OCI-LY7 (cell line): ENCODE data around the gene DUSP9. TPM values are rescaled to one million over a fixed set of nuclear protein-coding genes. Genes with fewer than 3 reads are reported as not detected.

Source experiments
- BruUV-seq: library from RNA; stranded (reverse); fragments of 400-500 nt; replicated peaks from 2 replicates; lab custom pipeline; 2021; lab: Mats Ljungman, UMichigan
- CTCF ChIA-PET: fragments of 300-600 bp; sonication (Branson Sonifier 250); formaldehyde crosslinking; loops from one replicate; lab custom pipeline; 2022; ENCODE audit warnings: antibody characterized with exemption; ENCODE audit not compliant: unreplicated experiment; lab: Charles Lee
- POLR2A ChIA-PET: fragments of 300-600 bp; sonication (Branson Sonifier 250); formaldehyde crosslinking; loops from one replicate; lab custom pipeline; 2022; ENCODE audit warnings: antibody characterized with exemption; lab: Charles Lee
- DNase-seq: peaks from one replicate; pipeline ENCODE4 v3.0.0-alpha.2; 2015; ENCODE audit warnings: low spot score
- H2AFZ ChIP-seq: fragments of 200-600 bp; sonication (generic), shearing (Covaris generic); 2 replicates; pipeline ENCODE4 v1.6.1; 2014; ENCODE audit warnings: mild to moderate bottlenecking, antibody characterized with exemption, low read length, moderate library complexity
- H3K27ac ChIP-seq: fragments of 200-600 bp; sonication (generic); 2 replicates; pipeline ENCODE4 v1.5.1; 2014; ENCODE audit warnings: mixed run types, low read depth, mild to moderate bottlenecking, moderate library complexity, low read length, inconsistent platforms; ENCODE audit not compliant: poor library complexity, severe bottlenecking
- H3K36me3 ChIP-seq: fragments of 200-600 bp; sonication (generic); 2 replicates; pipeline ENCODE4 v1.6.1; 2014; ENCODE audit warnings: mild to moderate bottlenecking, antibody characterized with exemption, low read length, moderate library complexity, mixed read lengths; ENCODE audit not compliant: insufficient read depth
- H3K4me1 ChIP-seq: fragments of 200-600 bp; sonication (generic); 2 replicates; pipeline ENCODE4 v1.5.1; 2014; ENCODE audit warnings: mild to moderate bottlenecking, low read length; ENCODE audit not compliant: insufficient read depth, poor library complexity, severe bottlenecking
- H3K4me2 ChIP-seq: fragments of 200-600 bp; sonication (generic); 2 replicates; pipeline ENCODE4 v1.6.1; 2014; ENCODE audit warnings: mild to moderate bottlenecking, low read length
- H3K4me3 ChIP-seq: fragments of 200-600 bp; sonication (generic); 2 replicates; pipeline ENCODE4 v1.5.1; 2014; ENCODE audit warnings: mild to moderate bottlenecking, low read depth, low read length; ENCODE audit not compliant: poor library complexity, severe bottlenecking
- H3K79me2 ChIP-seq: fragments of 200-600 bp; sonication (generic); 2 replicates; pipeline ENCODE4 v1.6.1; 2016; ENCODE audit warnings: low read depth, mild to moderate bottlenecking, low read length, moderate library complexity, mixed read lengths; ENCODE audit not compliant: insufficient read depth
- H3K9me2 ChIP-seq: fragments of 200-600 bp; sonication (generic); 2 replicates; pipeline ENCODE4 v1.6.1; 2016; ENCODE audit warnings: mild to moderate bottlenecking, low read length, mixed read lengths; ENCODE audit not compliant: insufficient read depth
- H3K9me3 ChIP-seq: fragments of 200-600 bp; sonication (generic); 2 replicates; pipeline ENCODE4 v1.6.1; 2014; ENCODE audit warnings: mild to moderate bottlenecking, mixed run types, low read length, mixed read lengths
- H4K20me1 ChIP-seq: fragments of 200-600 bp; sonication (generic); 2 replicates; pipeline ENCODE4 v1.6.1; 2014; ENCODE audit warnings: mild to moderate bottlenecking, antibody characterized with exemption, low read length, moderate library complexity, mixed read lengths; ENCODE audit not compliant: insufficient read depth
- CTCF ChIP-seq: fragments of 200-600 bp; sonication (generic); conservative IDR thresholded peaks from 2 replicates; pipeline ENCODE4 v1.5.1; 2014; ENCODE audit warnings: mild to moderate bottlenecking, antibody characterized with exemption, low read length, moderate library complexity, mixed read lengths
- EZH2phosphoT487 ChIP-seq: fragments of 200-600 bp; sonication (generic); IDR thresholded peaks from 2 replicates; pipeline ENCODE4 v1.6.1; 2018; ENCODE audit warnings: low read depth, borderline replicate concordance, mild to moderate bottlenecking, mixed run types, antibody characterized with exemption, low read length, moderate library complexity, mixed read lengths
- intact Hi-C: fragments of 100-400 bp; cut with micrococcal nuclease; formaldehyde crosslinking; loops from one replicate; pipeline ENCODE4 v1.10.0; 2022; ENCODE audit not compliant: unreplicated experiment
- total RNA-seq, 2 experiments: library from RNA; depleted of rRNA in 1 of 2; stranded (reverse); fragments of >200 nt in 1 of 2; shearing (Covaris generic) in 1 of 2; gene quantifications; 2 replicates each; pipeline ENCODE4 v1.2.3, GENCODE V29; 2014 to 2022

Gene DUSP9
- total RNA-seq, 2 experiments from 2014 or later, result not detected

- Histone ChIP-seq H3K36me3 (no peaks in the 10 kb centered on the region), H3K4me3 (no peak overlapping the region), H3K9me3 (no peaks in the 10 kb centered on the region), H3K79me2 (no peaks in the 10 kb centered on the region), H4K20me1 (no peaks in the 10 kb centered on the region), H2AFZ (no peak overlapping the region), H3K9me2 (no peaks in the 10 kb centered on the region), H3K4me2 (no peak overlapping the region), H3K4me1 (no peaks in the 10 kb centered on the region), H3K27ac (no peak overlapping the region)
- BruUV-seq, result no TSS peak
- no peak for DNase-seq
- POLR2A ChIA-PET, result no interaction called here
- intact Hi-C loops, result no loop called here
- TF ChIP-seq CTCF (no peak), EZH2phosphoT487 (no peak)
- CTCF ChIA-PET, result no interaction called here
These were observed 1.9 kb upstream of the DUSP9 start for GRCh38 chrX:153645151-153645550.

GRCh38 chrX:153645921-153646488, 998 bp upstream of the DUSP9 start:
- Histone ChIP-seq H3K27ac (no peak overlapping the region), H3K4me1 (no peaks in the 10 kb centered on the region), H4K20me1 (no peaks in the 10 kb centered on the region), H3K4me2 (no peak overlapping the region), H3K79me2 (no peaks in the 10 kb centered on the region), H2AFZ (no peak overlapping the region), H3K36me3 (no peaks in the 10 kb centered on the region), H3K9me3 (no peaks in the 10 kb centered on the region), H3K9me2 (no peaks in the 10 kb centered on the region), H3K4me3 (no peak overlapping the region)
- no peak for TF ChIP-seq CTCF
- no peak for TF ChIP-seq EZH2phosphoT487
- DNase-seq, result no peak
- POLR2A ChIA-PET, result no interaction called here
- no TSS peak for BruUV-seq
- intact Hi-C loops, result no loop called here
- CTCF ChIA-PET, result no interaction called here

GRCh38 chrX:153647461-153648357, 706 bp downstream of the DUSP9 start:
- Histone ChIP-seq H3K9me3 (no peaks in the 10 kb centered on the region), H4K20me1 (no peaks in the 10 kb centered on the region), H3K36me3 (no peaks in the 10 kb centered on the region), H3K79me2 (no peaks in the 10 kb centered on the region), H2AFZ (no peak overlapping the region), H3K27ac (no peak overlapping the region), H3K9me2 (no peaks in the 10 kb centered on the region), H3K4me2 (no peak overlapping the region), H3K4me1 (no peaks in the 10 kb centered on the region), H3K4me3 (no peak overlapping the region)
- no TSS peak for BruUV-seq
- intact Hi-C loops, result no loop called here
- TF ChIP-seq EZH2phosphoT487 (no peak), CTCF (no peak)
- POLR2A ChIA-PET, result no interaction called here
- no peak for DNase-seq
- CTCF ChIA-PET, result no interaction called here
